C4-2B (cell line): ENCODE data around the gene GRID1.

Experiments used
- CTCF ChIP-seq: fragments of 450-650 bp; conservative IDR thresholded peaks from 2 replicates; pipeline ENCODE4 v1.5.1; 2017; ENCODE audit warnings: mild to moderate bottlenecking
- ZFX ChIP-seq: fragments of 450-650 bp; IDR thresholded peaks from 2 replicates; pipeline ENCODE4 v1.6.1; 2017

- no peak for TF ChIP-seq CTCF
- no peak for TF ChIP-seq ZFX
These were observed 106.0 kb downstream of the GRID1 start for GRCh38 chr10:86260564-86260963.
